ENCODE data around the gene ARL14EP. TPM values are rescaled to one million over a fixed set of nuclear protein-coding genes. Genes with fewer than 3 reads are reported as not detected.

Gene ARL14EP
- polyA plus RNA-seq (2011; rRNA removed) (44.8 and 58.2 TPM in 2 replicates), polyA plus RNA-seq (2017; fragmentation: RNase III; extraction: RNeasy Plus Mini Kit Qiagen cat#74134 plus additional on column Dnase treatment) (17.7 to 23.5 TPM (median 20.8 TPM) in 3 replicates), polyA minus RNA-seq (2011; rRNA and poly(A)+ RNA removed) (10.3 and 10.7 TPM in 2 replicates)
- polyA plus RNA-seq (2012; cell fraction: cytosol; rRNA removed): 5.6 and 6.7 TPM in 2 replicates
- 3.1 and 4.1 TPM in 2 replicates for polyA plus RNA-seq (2012; cell fraction: nucleus; rRNA removed)

GRCh38 chr11:30322826-30323710 is at the start of gene ARL14EP:
ARL14EP (plus strand) TSS chr11:30323104; CDS start chr11:30330949, 7,845 bp downstream.
- DNase-seq (ENCODE audit: low read depth in 1 of 2, low spot score in 1 of 2): peak; percentile 71 to 98
- no peaks in the 10 kb centered on the region for H3K9me3 ChIP-seq
- POLR2A ChIA-PET: interaction anchor here (0.5 to 1.5 kb wide), 20 partner anchors 9 to 765 kb away, joined by 3 to 16 read pairs (median 4); no protein-coding TSS in a partner anchor
- H3K4me3 ChIP-seq: peak within 1 kb of the TSS; percentile 77
- H3K4me2 ChIP-seq: peak within 1 kb of the TSS; percentile 81
- peak; percentile 56 for FAIRE-seq
- CTCF ChIA-PET: interaction anchor here (0.6 to 1.5 kb wide), 4 partner anchors 8 to 319 kb away, joined by 3 to 4 read pairs (median 3); no protein-coding TSS in a partner anchor
- WGBS (ENCODE audit: missing lambda C conversion rate): 4% methylated on average over 35 of the region's 51 CpGs
- ATAC-seq: peak; percentile 99 to 100
- no peak for TF ChIP-seq EHMT2 (IDR thresholded peaks at IDR 0.05; ENCODE audit: low read depth)
- TF ChIP-seq RFX5 (IDR thresholded peaks at IDR 0.05): peak; percentile 59; the same call in 1 of the 2 replicates
- peak; percentile 30; the same call in 1 of the 3 replicates for TF ChIP-seq BCL3 (IDR thresholded peaks at IDR 0.05)
- peak; percentile 38; the same call in 1 of the 2 replicates for TF ChIP-seq KDM5A (IDR thresholded peaks at IDR 0.05)
- peak; percentile 83 for TF ChIP-seq PBX3 (IDR thresholded peaks at IDR 0.05)
- TF ChIP-seq POLR2A (IDR thresholded peaks at IDR 0.05; ENCODE audit: low read length): peak; percentile 77
- TF ChIP-seq HMGXB4 (CRISPR knock-in tag; IDR thresholded peaks at IDR 0.05; ENCODE audit: borderline replicate concordance): no peak
- TF ChIP-seq ZFP36 (IDR thresholded peaks at IDR 0.05; ENCODE audit: borderline replicate concordance, partially characterized antibody): no peak
- TF ChIP-seq PHF8 (IDR thresholded peaks at IDR 0.05; ENCODE audit: borderline replicate concordance, low read depth): peak; percentile 99
- TF ChIP-seq, protein P1, sequence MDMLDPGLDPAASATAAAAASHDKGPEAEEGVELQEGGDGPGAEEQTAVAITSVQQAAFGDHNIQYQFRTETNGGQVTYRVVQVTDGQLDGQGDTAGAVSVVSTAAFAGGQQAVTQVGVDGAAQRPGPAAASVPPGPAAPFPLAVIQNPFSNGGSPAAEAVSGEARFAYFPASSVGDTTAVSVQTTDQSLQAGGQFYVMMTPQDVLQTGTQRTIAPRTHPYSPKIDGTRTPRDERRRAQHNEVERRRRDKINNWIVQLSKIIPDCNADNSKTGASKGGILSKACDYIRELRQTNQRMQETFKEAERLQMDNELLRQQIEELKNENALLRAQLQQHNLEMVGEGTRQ (IDR thresholded peaks at IDR 0.05): peak; percentile 71
- TF ChIP-seq TFCP2L1 (CRISPR knock-in tag; IDR thresholded peaks at IDR 0.05): 0 out of 2 replicates have a peak, but pooled peaks have one; percentile 59
- TF ChIP-seq GATA3 (IDR thresholded peaks at IDR 0.05; ENCODE audit: borderline replicate concordance): peak; percentile 34; the same call in 1 of the 2 replicates
- TF ChIP-seq, protein P2, sequence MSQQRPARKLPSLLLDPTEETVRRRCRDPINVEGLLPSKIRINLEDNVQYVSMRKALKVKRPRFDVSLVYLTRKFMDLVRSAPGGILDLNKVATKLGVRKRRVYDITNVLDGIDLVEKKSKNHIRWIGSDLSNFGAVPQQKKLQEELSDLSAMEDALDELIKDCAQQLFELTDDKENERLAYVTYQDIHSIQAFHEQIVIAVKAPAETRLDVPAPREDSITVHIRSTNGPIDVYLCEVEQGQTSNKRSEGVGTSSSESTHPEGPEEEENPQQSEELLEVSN (IDR thresholded peaks at IDR 0.05; ENCODE audit: borderline replicate concordance, low read depth): peak; percentile 83
- no peak for TF ChIP-seq SMC3 (IDR thresholded peaks at IDR 0.05)
- TF ChIP-seq JUN (IDR thresholded peaks at IDR 0.05): peak; percentile 74 to 86; a peak in 4 of 5 replicates
- no peak for TF ChIP-seq RCOR1 (IDR thresholded peaks at IDR 0.05; ENCODE audit: low read depth, low read length)
- TF ChIP-seq MAX (IDR thresholded peaks at IDR 0.05): peak; percentile 95
- TF ChIP-seq ESRRA (IDR thresholded peaks at IDR 0.05; ENCODE audit: borderline replicate concordance, low read length): no peak
- TF ChIP-seq CEBPB (IDR thresholded peaks at IDR 0.05): 0 out of 4 replicates have a peak, but pooled peaks of 1 of the 2 experiments have one; percentile 5
- TF ChIP-seq MYC (IDR thresholded peaks at IDR 0.05; ENCODE audit: borderline replicate concordance, low read length): peak; percentile 82; the same call in 1 of the 2 replicates
- peaks cover 16% of the 10 kb centered on the region for H3K4me1 ChIP-seq
- peak within 1 kb of the TSS; percentile 88 to 95 for H3K27ac ChIP-seq
